GM12872 (cell line): ENCODE measurements around the gene N4BP2L2.

Experiments used
- TF ChIP-seq, protein P1 (sequence below): IDR thresholded peaks from 3 replicates; pipeline ENCODE4 v1.5.1; 2011; ENCODE audit warnings: low read depth, mild to moderate bottlenecking, low read length, moderate library complexity; ENCODE audit not compliant: insufficient read depth

N4BP2L2 gene

DNA sequence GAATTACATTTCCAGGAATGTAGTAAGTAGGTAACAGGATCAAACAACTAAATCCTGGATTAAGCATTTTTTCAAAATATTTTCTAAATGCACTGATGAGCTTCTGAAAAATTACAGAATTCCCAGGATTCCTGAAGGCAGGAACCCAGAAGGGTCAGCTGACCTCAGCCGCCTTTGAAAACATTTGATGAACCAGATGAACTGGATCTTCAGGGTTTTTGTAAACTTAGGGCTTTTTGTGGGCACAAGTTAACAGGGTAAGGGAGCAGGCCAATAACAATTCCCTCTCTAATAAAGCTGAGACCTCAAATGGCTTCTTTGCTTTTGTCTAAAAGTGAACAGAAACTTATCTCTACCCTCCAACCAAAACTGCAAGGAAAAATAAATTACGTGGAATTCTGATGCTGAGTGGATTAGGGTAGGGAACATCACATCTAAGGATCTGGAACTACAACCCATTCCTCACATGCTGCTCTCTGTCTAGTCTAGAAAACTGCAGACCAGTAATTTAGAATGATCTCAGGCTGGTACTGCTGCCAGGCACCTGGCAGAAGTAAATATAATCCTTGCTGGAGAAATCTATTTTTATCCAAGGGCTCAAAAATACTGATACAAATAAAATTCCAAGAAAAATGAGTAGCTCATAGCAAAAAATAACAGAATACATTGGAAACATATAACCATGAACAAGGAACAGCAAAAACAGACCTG is 62.4 kb downstream of the N4BP2L2 start:
- TF ChIP-seq, protein P1, sequence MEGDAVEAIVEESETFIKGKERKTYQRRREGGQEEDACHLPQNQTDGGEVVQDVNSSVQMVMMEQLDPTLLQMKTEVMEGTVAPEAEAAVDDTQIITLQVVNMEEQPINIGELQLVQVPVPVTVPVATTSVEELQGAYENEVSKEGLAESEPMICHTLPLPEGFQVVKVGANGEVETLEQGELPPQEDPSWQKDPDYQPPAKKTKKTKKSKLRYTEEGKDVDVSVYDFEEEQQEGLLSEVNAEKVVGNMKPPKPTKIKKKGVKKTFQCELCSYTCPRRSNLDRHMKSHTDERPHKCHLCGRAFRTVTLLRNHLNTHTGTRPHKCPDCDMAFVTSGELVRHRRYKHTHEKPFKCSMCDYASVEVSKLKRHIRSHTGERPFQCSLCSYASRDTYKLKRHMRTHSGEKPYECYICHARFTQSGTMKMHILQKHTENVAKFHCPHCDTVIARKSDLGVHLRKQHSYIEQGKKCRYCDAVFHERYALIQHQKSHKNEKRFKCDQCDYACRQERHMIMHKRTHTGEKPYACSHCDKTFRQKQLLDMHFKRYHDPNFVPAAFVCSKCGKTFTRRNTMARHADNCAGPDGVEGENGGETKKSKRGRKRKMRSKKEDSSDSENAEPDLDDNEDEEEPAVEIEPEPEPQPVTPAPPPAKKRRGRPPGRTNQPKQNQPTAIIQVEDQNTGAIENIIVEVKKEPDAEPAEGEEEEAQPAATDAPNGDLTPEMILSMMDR, result no peak

- TF ChIP-seq, protein P1, result no peak
Observed at GRCh38 chr13:32474999-32475792, 63.4 kb downstream of the N4BP2L2 start.

GRCh38 chr13:32473650-32474049 is 64.9 kb downstream of the N4BP2L2 start:
- TF ChIP-seq, protein P1, result no peak

GRCh38 chr13:32472194-32472621 is 66.4 kb downstream of the N4BP2L2 start:
- TF ChIP-seq, protein P1, result no peak

DNA sequence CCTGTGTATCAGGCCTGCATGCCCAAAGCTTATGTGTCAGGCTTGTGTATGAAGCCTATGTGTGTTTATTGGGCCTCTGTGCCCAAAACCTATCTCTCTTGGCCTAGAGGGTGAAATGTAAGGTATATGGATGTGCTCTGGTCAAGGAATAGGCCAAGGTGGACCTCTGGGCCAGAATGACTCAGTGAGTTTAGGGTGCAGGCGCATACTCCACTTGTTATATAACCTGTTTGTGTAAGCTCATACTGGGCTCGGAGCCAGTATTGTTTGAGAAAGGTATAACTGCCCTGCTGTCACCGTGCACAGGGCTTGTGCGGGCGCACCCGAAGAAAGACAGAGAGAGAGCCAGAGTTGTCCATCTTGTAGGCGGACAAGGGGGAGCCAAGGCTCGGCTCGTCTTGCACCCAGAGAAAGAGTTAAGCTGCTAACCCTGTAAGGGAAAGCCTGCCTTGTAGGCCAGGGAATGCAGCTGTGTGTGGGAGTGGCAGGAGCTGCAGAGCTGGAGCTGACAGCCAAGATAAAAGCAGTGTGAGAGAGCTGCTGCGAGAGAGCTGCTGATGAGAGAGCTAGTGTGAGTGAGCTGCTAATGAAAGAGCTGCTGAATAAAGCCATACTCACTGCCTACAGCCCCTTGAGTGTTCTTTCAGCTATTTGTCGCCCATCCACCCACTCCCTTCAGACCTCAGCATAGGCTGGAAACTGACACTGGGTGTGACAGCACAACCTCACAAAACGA is 67.2 kb downstream of the N4BP2L2 start:
- TF ChIP-seq, protein P1, result no peak

DNA sequence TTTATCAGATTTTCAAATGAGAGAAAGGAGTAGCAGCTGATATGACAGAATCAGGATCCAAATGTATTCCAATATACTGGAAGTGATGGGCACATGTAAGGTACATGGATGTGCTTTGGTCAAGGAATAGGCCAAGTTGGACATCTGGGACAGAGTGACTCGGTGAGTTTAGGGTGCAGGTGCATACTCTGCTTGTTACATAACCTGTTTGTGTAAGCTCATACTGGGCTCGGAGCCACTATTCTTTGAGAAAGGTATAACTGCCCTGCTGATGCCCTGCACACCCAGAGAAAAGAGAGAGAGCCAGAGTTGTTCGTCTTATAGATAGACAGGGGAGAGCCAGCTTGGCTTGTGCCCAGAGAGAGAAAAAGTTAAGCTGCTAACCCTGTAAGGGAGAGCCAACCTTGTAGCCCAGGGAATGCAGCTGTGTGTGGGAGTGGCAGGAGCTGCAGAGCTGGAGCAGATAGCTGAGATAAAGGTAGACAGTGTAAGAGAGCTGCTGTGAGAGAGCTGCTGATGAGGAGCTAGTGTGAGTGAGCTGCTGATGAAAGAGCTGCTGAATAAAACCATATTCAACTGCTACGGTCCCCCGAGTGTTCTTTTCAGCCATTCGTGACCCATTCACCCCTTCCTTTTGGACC is 70.0 kb downstream of the N4BP2L2 start:
- TF ChIP-seq, protein P1, result no peak

GRCh38 chr13:32456591-32456990 is 82.0 kb downstream of the N4BP2L2 start:
- TF ChIP-seq, protein P1, result no peak
